Stimulated activated CD8-positive, alpha-beta memory T cell treated with anti-CD3 and anti-CD28 coated beads, Interleukin-2, amount 100 ng/mL, for 1 hour (primary cell): ENCODE measurements around the gene DNAH10.

Experiments
- DNase-seq, 2 donors: peaks; one replicate each; pipeline ENCODE4 v3.0.0-alpha.2; 2020; ENCODE audit warnings: low read depth in 2 of 2

The DNAH10 gene

DNA sequence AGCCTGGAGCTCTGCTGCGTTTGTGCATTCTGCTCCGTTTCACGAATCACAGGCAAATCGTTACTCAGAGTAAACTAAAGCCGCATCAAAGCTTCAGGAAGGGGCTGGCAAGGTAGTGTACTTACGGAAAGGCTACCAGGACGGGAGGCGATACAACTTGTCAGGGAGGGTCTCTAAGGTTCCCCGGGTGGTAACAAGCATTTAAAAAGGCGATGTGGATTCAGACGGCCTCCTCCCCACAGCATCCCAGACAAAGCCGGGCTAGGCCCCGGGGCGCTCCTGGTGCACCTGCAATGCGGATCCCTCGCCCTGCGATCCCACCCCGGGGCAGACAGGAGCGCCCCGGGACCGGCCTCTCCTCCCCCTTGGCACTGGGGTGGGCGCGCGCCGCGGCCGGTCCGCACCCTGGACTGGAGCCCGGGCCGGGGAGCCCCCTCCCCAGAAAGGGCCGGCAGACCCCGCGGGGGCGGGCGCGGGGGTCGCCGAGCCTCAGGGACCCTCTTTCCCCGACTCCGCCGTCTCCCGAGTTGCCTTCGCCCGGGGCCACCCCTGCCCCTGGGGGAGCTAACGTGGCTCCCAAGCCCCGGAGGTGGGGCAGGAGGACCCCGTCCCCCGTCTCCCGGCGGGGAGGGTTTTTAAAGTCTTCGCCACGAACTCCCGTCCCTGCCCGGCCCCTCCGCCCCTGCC is 209.8 kb downstream of the DNAH10 start:
- peak in 1 of 2 donors; percentile 23 for DNase-seq

DNA sequence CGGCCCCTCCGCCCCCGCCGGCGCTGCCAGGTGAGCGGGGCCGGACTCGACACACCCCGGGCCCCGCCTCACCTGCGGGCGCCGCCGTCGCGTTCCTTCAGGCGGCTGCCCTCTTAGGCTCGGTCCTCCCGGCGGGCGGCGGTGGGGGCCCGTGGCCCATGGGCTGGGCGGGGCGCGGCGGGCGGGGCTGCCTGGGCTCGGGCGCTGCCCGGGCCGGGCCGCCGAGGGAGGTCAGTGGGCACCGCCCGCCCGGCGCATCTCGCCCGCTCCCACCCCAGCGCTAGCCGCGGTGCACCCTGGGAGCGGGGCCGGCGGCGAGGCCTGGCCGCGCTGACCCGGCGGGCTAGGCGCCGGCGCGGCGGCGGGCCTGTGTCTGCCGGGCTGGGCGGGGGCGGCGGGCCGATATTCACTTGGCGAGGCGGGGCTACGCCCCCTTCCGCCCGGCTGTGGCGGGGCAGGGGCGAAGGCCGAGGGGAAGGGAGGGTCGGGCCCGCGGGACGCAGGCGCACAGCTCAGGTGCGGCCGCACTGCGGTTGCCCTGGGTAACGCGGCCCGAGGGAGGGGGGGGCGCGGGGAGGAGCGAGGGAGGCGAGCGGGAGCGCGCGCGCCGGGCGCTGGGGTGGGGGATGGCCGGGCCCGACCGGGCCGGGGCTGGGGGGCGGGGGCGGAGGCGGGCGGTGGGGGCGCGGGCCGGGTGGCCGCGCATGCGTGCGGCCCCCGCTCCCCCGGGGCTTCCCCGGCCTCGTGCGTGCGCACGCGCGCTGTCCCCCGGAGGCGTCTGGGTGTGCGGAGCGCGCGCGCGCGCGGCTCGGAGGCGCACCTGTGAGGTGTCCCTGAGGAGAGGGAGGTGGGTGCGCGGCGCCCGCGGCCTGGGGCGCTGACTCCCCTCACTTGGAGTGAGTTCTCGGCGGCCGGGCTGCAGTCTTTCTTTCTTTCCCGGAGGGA is 210.6 kb downstream of the DNAH10 start, which contains the start of the genes CCDC92 and ZNF664:
CCDC92 (minus strand) TSS at position 375 of the 945 bp plus-strand sequence. CDS start 28,526 bp downstream, outside the sequence.
ZNF664 (plus strand) TSS at position 759 of the 945 bp plus-strand sequence. CDS start 38,930 bp downstream, outside the sequence.
- DNase-seq: peak; percentile 91 to 93

DNA sequence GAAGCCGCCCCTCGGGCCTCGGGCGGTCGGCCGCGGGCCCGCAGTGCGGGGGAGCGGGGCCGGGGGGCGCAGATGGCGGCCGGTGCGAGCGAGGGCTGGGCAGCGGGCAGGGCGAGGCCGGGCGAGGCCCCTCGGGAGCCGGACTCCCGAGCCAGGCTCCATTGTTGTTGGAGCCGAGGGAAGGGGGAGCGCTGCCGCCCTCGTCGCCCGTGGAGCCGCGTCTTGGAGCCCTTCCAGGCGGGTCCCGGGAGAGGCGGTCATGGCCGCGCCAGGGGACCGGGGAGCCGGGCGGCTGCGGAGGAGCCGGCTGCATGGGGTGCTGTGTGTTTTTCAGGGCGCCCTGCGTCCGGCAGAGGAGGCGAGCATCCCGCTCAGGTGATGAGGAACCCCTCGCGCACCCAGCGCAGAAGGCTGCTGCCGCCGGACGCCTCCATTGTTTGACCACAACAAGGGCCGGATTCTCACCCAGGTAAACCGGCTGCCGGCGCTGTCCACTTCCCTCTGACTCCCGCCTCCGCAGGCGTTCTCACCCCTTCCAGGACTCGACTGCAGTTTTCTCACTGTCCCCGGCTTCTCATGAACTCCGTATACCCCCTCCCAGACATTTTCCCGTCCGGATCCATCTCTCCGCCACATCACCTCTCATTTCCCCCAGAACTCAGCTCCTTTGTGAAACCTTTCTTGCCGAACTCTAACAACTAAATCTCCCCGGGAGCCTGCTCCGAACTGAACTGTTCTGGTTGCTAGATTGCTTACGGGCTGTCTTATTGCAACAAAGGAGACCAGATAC is 211.6 kb downstream of the DNAH10 start:
- DNase-seq: peak in 1 of 2 donors; percentile 8

- DNase-seq: no peak
Measured at GRCh38 chr12:123976227-123976826, 214.2 kb downstream of the DNAH10 start.

GRCh38 chr12:123979566-123979965 is 217.5 kb downstream of the DNAH10 start:
- no peak for DNase-seq

GRCh38 chr12:123982269-123982668 is 220.2 kb downstream of the DNAH10 start:
- no peak for DNase-seq

DNA sequence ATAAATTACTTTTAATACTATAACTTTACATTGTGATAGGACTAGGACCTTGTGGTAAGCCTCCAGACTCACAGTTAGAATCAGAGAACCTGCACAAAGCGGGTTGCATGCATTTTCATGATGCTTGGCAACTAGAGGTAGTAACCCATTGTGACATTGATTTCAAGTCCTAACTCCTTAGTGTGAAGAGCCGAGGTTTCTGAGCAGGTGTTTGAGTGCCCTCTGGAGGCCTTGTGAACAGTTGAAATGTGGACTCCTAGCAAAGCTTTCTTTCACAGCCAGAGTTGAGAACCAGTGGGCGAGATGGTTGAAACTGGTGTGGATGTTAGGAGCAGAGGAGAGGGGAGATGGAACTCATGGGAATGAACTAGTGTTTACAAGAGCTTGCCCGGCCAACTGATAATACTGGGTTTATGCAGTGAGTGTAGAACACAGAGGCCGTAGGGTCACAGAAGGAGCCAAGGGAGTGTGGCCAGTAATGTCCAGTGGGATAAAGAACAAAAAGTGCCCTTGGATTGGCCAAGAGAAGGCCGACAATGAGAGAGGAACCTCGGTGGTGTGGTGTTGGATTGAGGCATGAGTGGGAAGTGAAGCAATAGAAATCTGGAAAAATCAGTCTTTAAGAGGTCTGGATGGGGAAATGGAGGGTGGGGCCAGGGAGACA is 221.9 kb downstream of the DNAH10 start:
- peak in 1 of 2 donors; percentile 4 for DNase-seq

GRCh38 chr12:123984903-123985302 is 222.8 kb downstream of the DNAH10 start:
- no peak for DNase-seq
